Activated CD8-positive, alpha-beta T cell treated with anti-CD3 and anti-CD28 coated beads for 36 hours (primary cell): ENCODE data around the gene WBP2NL. TPM values are rescaled to one million over a fixed set of nuclear protein-coding genes. Genes with fewer than 3 reads are reported as not detected.
A peak's percentile ranks its signal among the peaks of the same experiment; 100 is the strongest.

ENCODE experiments used
- ATAC-seq: fragments of 200-7000 bp; cut with Tn5 transposase; one replicate; pipeline ENCODE4 v1.10.0; 2021; ENCODE audit warnings: mild to moderate bottlenecking, moderate library complexity
- CTCF ChIA-PET: fragments of 350-600 bp; sonication (Branson Sonifier 250); formaldehyde crosslinking; loops from one replicate; lab custom pipeline; 2021; ENCODE audit warnings: antibody characterized with exemption; lab: Charles Lee
- POLR2A ChIA-PET: fragments of 350-600 bp; sonication (Branson Sonifier 250); formaldehyde crosslinking; loops from one replicate; lab custom pipeline; 2021; ENCODE audit warnings: antibody characterized with exemption; lab: Charles Lee
- DNase-seq: peaks from one replicate; pipeline ENCODE4 v3.0.0-alpha.2; 2020
- H3K27ac Mint-ChIP-seq: one replicate; pipeline ENCODE4 v1.8.0; 2021; ENCODE audit warnings: mild to moderate bottlenecking, mixed read lengths
- H3K27me3 Mint-ChIP-seq: one replicate; pipeline ENCODE4 v1.8.0; 2021; ENCODE audit warnings: mixed read lengths
- H3K36me3 Mint-ChIP-seq: one replicate; pipeline ENCODE4 v1.8.0; 2021; ENCODE audit warnings: low read depth, mixed read lengths
- H3K4me1 Mint-ChIP-seq: one replicate; pipeline ENCODE4 v1.8.0; 2021; ENCODE audit warnings: low read depth, mixed read lengths
- H3K4me3 Mint-ChIP-seq: one replicate; pipeline ENCODE4 v1.8.0; 2021; ENCODE audit warnings: mild to moderate bottlenecking, moderate library complexity, mixed read lengths
- H3K9me3 Mint-ChIP-seq: one replicate; pipeline ENCODE4 v1.8.0; 2021; ENCODE audit warnings: mixed read lengths
- intact Hi-C: fragments of 100-400 bp; cut with micrococcal nuclease; formaldehyde crosslinking; loops from one replicate; pipeline ENCODE4 v1.10.0; 2022
- total RNA-seq, 2 experiments: library from RNA; stranded (reverse); gene quantifications; one replicate each; pipeline ENCODE4 v1.2.3, GENCODE V29; 2021
- TF ChIP-seq, protein P1 (sequence below): fragments of 200-600 bp; IDR thresholded peaks from one replicate; pipeline ENCODE4 v1.8.0; 2022; ENCODE audit warnings: antibody characterized with exemption, mild to moderate bottlenecking

Gene WBP2NL
- total RNA-seq, 2 experiments from 2014 or later = 0.43 TPM; not detected in 1

DNA sequence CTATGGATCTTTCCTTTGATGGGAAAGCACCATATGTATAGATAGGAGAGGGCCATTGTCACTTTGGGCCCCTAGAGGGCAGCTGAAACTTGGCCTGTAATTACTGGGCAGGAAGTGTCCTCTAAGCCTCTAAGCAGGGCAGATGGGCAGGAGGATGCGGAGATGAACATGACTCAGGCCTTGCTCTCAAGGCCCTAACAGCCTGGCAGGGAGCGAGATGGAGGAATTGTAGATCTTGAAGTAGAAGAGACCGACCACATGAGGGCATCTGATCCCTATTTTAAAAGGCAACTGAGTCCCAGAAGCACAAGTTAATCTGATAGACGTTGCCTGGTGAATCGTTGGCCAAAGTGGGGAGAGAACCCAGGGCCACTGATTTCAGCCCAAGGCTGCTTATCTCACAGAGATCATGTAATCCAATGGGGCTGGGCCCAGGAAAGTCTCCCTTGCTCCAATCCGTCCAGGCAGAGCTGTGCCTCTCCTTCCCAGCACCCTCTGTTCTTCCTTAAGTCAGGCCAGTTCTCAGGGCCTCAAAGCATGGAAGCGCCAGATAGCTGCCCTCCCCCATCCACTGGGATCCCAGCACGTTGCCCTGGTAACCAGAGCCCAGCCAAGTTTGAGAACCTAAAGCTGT is 31.9 kb upstream of the WBP2NL start:
- Mint-ChIP-seq H3K4me1 (no peaks in the 10 kb centered on the region), H3K4me3 (no peak overlapping the region), H3K9me3 (no peaks in the 10 kb centered on the region), H3K27ac (no peak overlapping the region), H3K36me3 (no peaks in the 10 kb centered on the region), H3K27me3 (no peaks in the 10 kb centered on the region)
- intact Hi-C loops = no loop called here
- ChIA-PET CTCF (interaction anchor here (0.7 to 2.0 kb wide), 15 partner anchors 9 to 478 kb away, joined by 3 to 10 read pairs (median 3); partner anchors contain the start of gene NDUFA6), POLR2A (interaction anchor here (1.1 kb wide), 1 partner anchor 123 kb away, joined by 3 read pairs; no protein-coding TSS in a partner anchor)
- DNase-seq (peak; percentile 65), ATAC-seq (peak; percentile 84)
- TF ChIP-seq, protein P1, sequence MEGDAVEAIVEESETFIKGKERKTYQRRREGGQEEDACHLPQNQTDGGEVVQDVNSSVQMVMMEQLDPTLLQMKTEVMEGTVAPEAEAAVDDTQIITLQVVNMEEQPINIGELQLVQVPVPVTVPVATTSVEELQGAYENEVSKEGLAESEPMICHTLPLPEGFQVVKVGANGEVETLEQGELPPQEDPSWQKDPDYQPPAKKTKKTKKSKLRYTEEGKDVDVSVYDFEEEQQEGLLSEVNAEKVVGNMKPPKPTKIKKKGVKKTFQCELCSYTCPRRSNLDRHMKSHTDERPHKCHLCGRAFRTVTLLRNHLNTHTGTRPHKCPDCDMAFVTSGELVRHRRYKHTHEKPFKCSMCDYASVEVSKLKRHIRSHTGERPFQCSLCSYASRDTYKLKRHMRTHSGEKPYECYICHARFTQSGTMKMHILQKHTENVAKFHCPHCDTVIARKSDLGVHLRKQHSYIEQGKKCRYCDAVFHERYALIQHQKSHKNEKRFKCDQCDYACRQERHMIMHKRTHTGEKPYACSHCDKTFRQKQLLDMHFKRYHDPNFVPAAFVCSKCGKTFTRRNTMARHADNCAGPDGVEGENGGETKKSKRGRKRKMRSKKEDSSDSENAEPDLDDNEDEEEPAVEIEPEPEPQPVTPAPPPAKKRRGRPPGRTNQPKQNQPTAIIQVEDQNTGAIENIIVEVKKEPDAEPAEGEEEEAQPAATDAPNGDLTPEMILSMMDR = peak; percentile 28

DNA sequence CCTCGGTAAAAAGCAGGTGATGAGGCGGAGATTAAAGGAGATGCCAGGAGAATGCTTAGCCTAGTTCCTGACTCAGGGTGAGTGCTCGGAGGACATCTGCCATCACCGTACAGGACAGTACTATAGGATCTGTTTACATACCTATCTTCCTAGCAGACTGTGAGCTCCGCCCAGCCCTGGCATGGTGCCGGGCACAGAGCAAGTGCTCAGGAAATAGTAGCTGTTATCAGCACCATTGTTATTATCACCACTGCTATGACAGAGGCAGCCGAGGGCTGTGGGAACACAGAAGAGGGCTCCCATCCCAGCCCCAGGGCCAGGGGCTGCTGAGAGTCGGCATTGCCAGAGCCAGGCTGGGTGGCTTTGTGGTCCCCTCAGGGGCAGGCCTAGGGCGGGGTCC is 30.0 kb upstream of the WBP2NL start:
- TF ChIP-seq, protein P1 = no peak
- POLR2A ChIA-PET = interaction anchor here (0.8 kb wide), 1 partner anchor 90 kb away, joined by 3 read pairs; no protein-coding TSS in a partner anchor
- H3K27ac Mint-ChIP-seq = no peak overlapping the region
- peaks cover 9% of the 10 kb centered on the region for H3K27me3 Mint-ChIP-seq
- no peaks in the 10 kb centered on the region for H3K4me1 Mint-ChIP-seq
- H3K9me3 Mint-ChIP-seq = no peaks in the 10 kb centered on the region
- no peak overlapping the region for H3K4me3 Mint-ChIP-seq
- intact Hi-C loops = no loop called here
- DNase-seq (no peak), ATAC-seq (no peak)
- CTCF ChIA-PET = interaction anchor here (0.8 to 2.1 kb wide), 4 partner anchors 102 to 476 kb away, joined by 3 to 8 read pairs (median 6); partner anchors contain the start of gene NAGA
- H3K36me3 Mint-ChIP-seq = no peaks in the 10 kb centered on the region

GRCh38 chr22:41969110-41969646 is 29.4 kb upstream of the WBP2NL start, which contains the start of gene SEPTIN3:
Gene SEPTIN3, plus strand, starts transcription at chr22:41969443. Its CDS starts 2,050 bp downstream, at chr22:41971493.
- Mint-ChIP-seq H3K9me3 (no peaks in the 10 kb centered on the region), H3K4me3 (no peak within 1 kb of the TSS), H3K27me3 (peaks cover 12% of the 10 kb centered on the region), H3K27ac (no peak within 1 kb of the TSS), H3K36me3 (no peaks in the 10 kb centered on the region), H3K4me1 (no peaks in the 10 kb centered on the region)
- ATAC-seq (no peak), DNase-seq (no peak)
- TF ChIP-seq, protein P1 = no peak
- ChIA-PET CTCF (interaction anchor here (1.2 to 2.1 kb wide), 2 partner anchors 101 to 475 kb away, joined by 5 to 8 read pairs; partner anchors contain the start of gene NAGA), POLR2A (no interaction called here)
- intact Hi-C loops = no loop called here

DNA sequence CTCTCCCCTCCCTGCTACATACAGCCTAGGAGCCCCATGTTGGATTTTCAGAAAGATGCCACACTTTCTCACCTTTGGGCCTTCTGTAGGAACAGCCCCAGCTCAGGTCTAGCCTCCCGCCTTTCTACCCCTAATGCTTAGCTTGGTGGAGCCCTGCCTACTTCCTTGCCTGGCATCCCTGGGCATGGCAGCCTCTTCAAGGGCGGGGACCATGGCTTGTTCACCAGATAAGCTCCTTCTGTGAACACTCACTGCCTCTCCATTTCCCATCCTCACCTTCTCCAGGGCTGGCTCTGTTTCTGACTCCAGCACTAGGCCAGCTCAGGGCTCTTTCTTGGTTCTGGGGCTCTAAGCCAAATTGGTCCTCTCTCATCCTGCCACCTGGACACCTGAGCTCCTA is 28.0 kb upstream of the WBP2NL start:
- TF ChIP-seq, protein P1 = no peak
- DNase-seq = no peak
- Mint-ChIP-seq H3K4me3 (no peak overlapping the region), H3K9me3 (no peaks in the 10 kb centered on the region), H3K4me1 (no peaks in the 10 kb centered on the region), H3K27me3 (peaks cover 21% of the 10 kb centered on the region), H3K36me3 (no peaks in the 10 kb centered on the region), H3K27ac (no peak overlapping the region)
- ATAC-seq = no peak
- intact Hi-C loops = no loop called here
- CTCF ChIA-PET = no interaction called here
- POLR2A ChIA-PET = no interaction called here

DNA sequence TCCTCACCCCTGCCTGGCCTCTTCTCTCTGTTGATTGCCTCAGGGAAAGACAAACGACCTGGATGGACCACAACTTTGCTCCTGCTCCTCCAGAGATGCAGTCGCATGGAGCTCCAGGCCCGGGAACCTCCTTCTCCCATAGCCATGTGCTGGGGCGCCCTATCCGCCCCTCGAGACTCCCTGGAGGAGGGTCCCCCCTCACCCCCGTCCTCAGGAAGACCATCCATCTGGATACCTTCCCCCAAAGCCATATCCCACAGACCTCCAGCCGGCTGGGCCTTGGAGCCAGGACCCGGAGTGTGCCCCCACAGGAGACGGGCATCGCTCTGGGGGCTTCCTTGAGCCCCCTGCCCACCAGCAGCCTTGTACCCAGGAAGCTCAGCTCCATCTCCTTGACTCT is 27.2 kb upstream of the WBP2NL start:
- ChIA-PET CTCF (no interaction called here), POLR2A (no interaction called here)
- DNase-seq (no peak), ATAC-seq (no peak)
- Mint-ChIP-seq H3K4me3 (no peak overlapping the region), H3K36me3 (no peaks in the 10 kb centered on the region), H3K4me1 (no peaks in the 10 kb centered on the region), H3K27me3 (peaks cover 28% of the 10 kb centered on the region), H3K9me3 (no peaks in the 10 kb centered on the region), H3K27ac (no peak overlapping the region)
- intact Hi-C loops = no loop called here
- TF ChIP-seq, protein P1 = no peak
